ENCODE data around the gene CTF1.
A peak's percentile ranks its signal among the peaks of the same experiment; 100 is the strongest.

Gene CTF1

GRCh38 chr16:30904114-30904780 lies 7.8 kb downstream of the CTF1 start:
- DNase-seq (ENCODE audit: low read depth in 2 of 3, low spot score in 1 of 3), result no peak

- no peak for DNase-seq (ENCODE audit: low read depth in 2 of 3, low spot score in 1 of 3)
These were observed 10.7 kb downstream of the CTF1 start for GRCh38 chr16:30907064-30907463.

- no peak for DNase-seq (ENCODE audit: low read depth in 2 of 3, low spot score in 1 of 3)
These were observed 14.1 kb downstream of the CTF1 start for GRCh38 chr16:30910427-30911029.

- no peak for DNase-seq (ENCODE audit: low read depth in 2 of 3, low spot score in 1 of 3)
These were observed 16.5 kb downstream of the CTF1 start for GRCh38 chr16:30912794-30913412.

- DNase-seq (ENCODE audit: low read depth in 2 of 3, low spot score in 1 of 3), result no peak
These were observed 18.4 kb downstream of the CTF1 start for GRCh38 chr16:30914830-30915229.

GRCh38 chr16:30918614-30919013 lies 22.2 kb downstream of the CTF1 start:
- DNase-seq (ENCODE audit: low read depth in 2 of 3, low spot score in 1 of 3), result no peak

GRCh38 chr16:30920891-30921290 lies 24.5 kb downstream of the CTF1 start:
- no peak for DNase-seq (ENCODE audit: low read depth in 2 of 3, low spot score in 1 of 3)

GRCh38 chr16:30921459-30921747 lies 25.0 kb downstream of the CTF1 start:
- DNase-seq (ENCODE audit: low read depth in 2 of 3, low spot score in 1 of 3), result no peak

GRCh38 chr16:30921748-30922419 lies 25.5 kb downstream of the CTF1 start:
- DNase-seq (ENCODE audit: low read depth in 2 of 3, low spot score in 1 of 3), result peak; percentile 79 to 87 (median 81)

GRCh38 chr16:30922420-30922959 lies 26.1 kb downstream of the CTF1 start:
- peak; percentile 99 to 100 (median 99) for DNase-seq (ENCODE audit: low read depth in 2 of 3, low spot score in 1 of 3)

- DNase-seq (ENCODE audit: low read depth in 2 of 3, low spot score in 1 of 3), result peak; percentile 95 to 97 (median 96)
These were observed 26.6 kb downstream of the CTF1 start for GRCh38 chr16:30922960-30923535.

- no peak for DNase-seq (ENCODE audit: low read depth in 2 of 3, low spot score in 1 of 3)
These were observed 27.2 kb downstream of the CTF1 start, which contains the start of gene FBXL19 for GRCh38 chr16:30923554-30924075. Gene FBXL19, plus strand, starts transcription at chr16:30923572. Its CDS starts 2,183 bp downstream, at chr16:30925755.

- DNase-seq (ENCODE audit: low read depth in 2 of 3, low spot score in 1 of 3), result no peak
These were observed 27.9 kb downstream of the CTF1 start for GRCh38 chr16:30924076-30924912.

GRCh38 chr16:30924913-30925631 lies 28.7 kb downstream of the CTF1 start:
- DNase-seq (ENCODE audit: low read depth in 2 of 3, low spot score in 1 of 3), result no peak

GRCh38 chr16:30925632-30925987 lies 29.2 kb downstream of the CTF1 start:
- no peak for DNase-seq (ENCODE audit: low read depth in 2 of 3, low spot score in 1 of 3)

- no peak for DNase-seq (ENCODE audit: low read depth in 2 of 3, low spot score in 1 of 3)
These were observed 29.8 kb downstream of the CTF1 start for GRCh38 chr16:30925995-30926811.

- DNase-seq (ENCODE audit: low read depth in 2 of 3, low spot score in 1 of 3), result no peak
These were observed 30.7 kb downstream of the CTF1 start for GRCh38 chr16:30926937-30927788.

- DNase-seq (ENCODE audit: low read depth in 2 of 3, low spot score in 1 of 3), result no peak
These were observed 31.5 kb downstream of the CTF1 start for GRCh38 chr16:30927789-30928378.
